Measurements from ENCODE around the gene KCNK2. TPM values are rescaled to one million over a fixed set of nuclear protein-coding genes. Genes with fewer than 3 reads are reported as not detected.

KCNK2 gene
- total RNA-seq, 1 experiment from 2014 or later: 0.44 TPM

DNA sequence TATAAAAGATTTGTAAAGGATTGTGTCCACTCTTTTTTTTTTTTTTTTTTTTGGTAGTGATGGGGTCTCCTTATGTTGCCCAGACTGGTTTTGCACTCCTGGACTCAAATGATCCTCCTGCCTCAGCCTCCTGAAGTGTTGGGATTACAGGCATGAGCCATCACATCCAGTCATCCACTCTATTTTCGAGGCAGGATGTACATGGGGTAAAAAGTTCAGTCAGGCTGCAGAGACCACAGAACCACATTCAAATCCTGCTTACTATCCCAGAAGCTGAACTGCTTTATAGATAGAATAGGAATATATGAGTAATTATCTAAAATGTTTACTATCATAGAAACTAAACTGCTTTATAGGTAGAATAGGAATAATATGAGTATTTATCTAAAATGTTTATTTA, 26.0 kb upstream of the KCNK2 start:
- H3K4me3 Mint-ChIP-seq: no peak overlapping the region
- Histone ChIP-seq H3K18ac (ENCODE audit: insufficient read length, low read depth, low read length) (no peak overlapping the region), H3K14ac (ENCODE audit: insufficient read depth, low read length) (no peak overlapping the region), H3K9ac (ENCODE audit: extremely low read depth, insufficient read length, low read length) (no peak overlapping the region), H4K91ac (ENCODE audit: insufficient read length, low read depth, low read length) (no peak overlapping the region), H3T11ph (ENCODE audit: low read length) (no peak overlapping the region), H3K27me3 (ENCODE audit: insufficient read depth, low read length) (no peaks in the 10 kb centered on the region), H2BK120ac (ENCODE audit: low read depth, low read length, poor library complexity, severe bottlenecking) (no peak overlapping the region), H3K23me2 (ENCODE audit: insufficient read length, low read depth, low read length, poor library complexity, severe bottlenecking) (no peaks in the 10 kb centered on the region), H3K4me2 (ENCODE audit: insufficient read depth, insufficient read length, low read length) (no peak overlapping the region), H2BK20ac (ENCODE audit: low read depth, low read length, poor library complexity, severe bottlenecking) (no peak overlapping the region), H3K79me1 (ENCODE audit: insufficient read depth, low read depth, low read length, poor library complexity, severe bottlenecking) (no peaks in the 10 kb centered on the region), H3K79me2 (ENCODE audit: insufficient read depth, low read length) (no peaks in the 10 kb centered on the region), H2BK12ac (ENCODE audit: insufficient read length, low read depth, low read length) (no peak overlapping the region), H2AFZ (ENCODE audit: low read length) (no peak overlapping the region), H3K9me3 (ENCODE audit: control insufficient read depth, low read depth, low read length) (no peaks in the 10 kb centered on the region), H4K5ac (ENCODE audit: insufficient read length, low read depth, low read length) (no peak overlapping the region), H2AK5ac (ENCODE audit: insufficient read length, low read length) (no peak overlapping the region), H4K8ac (replicated peaks; ENCODE audit: insufficient read length, low read depth, low read length) (no peak overlapping the region), H3K27ac (ENCODE audit: insufficient read length, low read depth, low read length) (no peak overlapping the region), H4K20me1 (ENCODE audit: control insufficient read depth, insufficient read depth, insufficient read length) (no peaks in the 10 kb centered on the region), H3K4me1 (ENCODE audit: insufficient read depth, low read length) (no peaks in the 10 kb centered on the region; the same call in 1 of the 2 replicates), H3K56ac (ENCODE audit: insufficient read length, low read depth, low read length) (no peak overlapping the region), H2BK15ac (ENCODE audit: low read depth, low read length) (no peak overlapping the region), H2BK5ac (ENCODE audit: insufficient read length, low read length) (no peak overlapping the region), H3K23ac (ENCODE audit: insufficient read length, low read depth, low read length) (no peak overlapping the region), H3K4ac (ENCODE audit: low read depth, low read length) (no peak overlapping the region)
- WGBS (ENCODE audit: extremely low coverage, insufficient read length, low lambda C conversion rate): no CpG with 5 or more reads among the region's 1 CpG
- no peak for DNase-seq
- TF ChIP-seq, protein P1, sequence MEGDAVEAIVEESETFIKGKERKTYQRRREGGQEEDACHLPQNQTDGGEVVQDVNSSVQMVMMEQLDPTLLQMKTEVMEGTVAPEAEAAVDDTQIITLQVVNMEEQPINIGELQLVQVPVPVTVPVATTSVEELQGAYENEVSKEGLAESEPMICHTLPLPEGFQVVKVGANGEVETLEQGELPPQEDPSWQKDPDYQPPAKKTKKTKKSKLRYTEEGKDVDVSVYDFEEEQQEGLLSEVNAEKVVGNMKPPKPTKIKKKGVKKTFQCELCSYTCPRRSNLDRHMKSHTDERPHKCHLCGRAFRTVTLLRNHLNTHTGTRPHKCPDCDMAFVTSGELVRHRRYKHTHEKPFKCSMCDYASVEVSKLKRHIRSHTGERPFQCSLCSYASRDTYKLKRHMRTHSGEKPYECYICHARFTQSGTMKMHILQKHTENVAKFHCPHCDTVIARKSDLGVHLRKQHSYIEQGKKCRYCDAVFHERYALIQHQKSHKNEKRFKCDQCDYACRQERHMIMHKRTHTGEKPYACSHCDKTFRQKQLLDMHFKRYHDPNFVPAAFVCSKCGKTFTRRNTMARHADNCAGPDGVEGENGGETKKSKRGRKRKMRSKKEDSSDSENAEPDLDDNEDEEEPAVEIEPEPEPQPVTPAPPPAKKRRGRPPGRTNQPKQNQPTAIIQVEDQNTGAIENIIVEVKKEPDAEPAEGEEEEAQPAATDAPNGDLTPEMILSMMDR (conservative IDR thresholded peaks at IDR 0.05): no peak
- no peaks in the 10 kb centered on the region for H3K27me3 Mint-ChIP-seq (ENCODE audit: low read depth)
- H3K9me3 Mint-ChIP-seq: no peaks in the 10 kb centered on the region
- no peak overlapping the region for H3K27ac Mint-ChIP-seq
- H3K4me1 Mint-ChIP-seq: peaks cover 24 to 27% of the 10 kb centered on the region in 2 experiments
- H3K36me3 Mint-ChIP-seq (ENCODE audit: insufficient read depth in 1 of 3, low read depth in 3 of 3): no peaks in the 10 kb centered on the region
